ENCODE measurements around the gene SYT14. TPM values are rescaled to one million over a fixed set of nuclear protein-coding genes. Genes with fewer than 3 reads are reported as not detected.

Gene SYT14
- polyA plus RNA-seq, 3 donors: not detected

DNA sequence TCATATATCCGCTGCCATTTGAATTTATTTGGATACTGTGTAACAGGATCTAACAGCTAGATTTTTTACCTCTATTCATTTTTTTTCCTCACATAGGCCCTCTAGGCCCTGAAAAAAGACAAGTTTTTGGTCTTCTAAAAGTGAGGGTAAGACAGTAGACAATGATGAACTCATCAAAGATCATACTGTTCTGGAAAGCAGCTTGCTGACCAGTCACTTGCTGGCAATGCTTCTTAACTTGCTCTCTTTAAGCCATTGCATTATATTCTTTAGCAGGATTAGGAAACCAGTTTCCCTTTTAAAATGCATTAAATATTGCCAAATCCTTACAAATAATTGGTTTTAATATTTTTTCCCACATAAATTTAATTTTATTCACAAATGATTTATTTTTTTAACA, 65.5 kb downstream of the SYT14 start:
- no peaks in the 10 kb centered on the region for H3K9me3 ChIP-seq (replicated peaks in 1 of 2; ENCODE audit: control insufficient read depth in 1 of 2, insufficient read depth in 1 of 2, low read length in 2 of 2)
- no peak overlapping the region for H3K9ac ChIP-seq (ENCODE audit: insufficient read depth, low read length, poor library complexity, severe bottlenecking)
- H3K27ac Mint-ChIP-seq: no peak overlapping the region
- peaks cover 2 to 5% (median 3%) of the 10 kb centered on the region in 3 donors for H3K27me3 Mint-ChIP-seq (ENCODE audit: low read depth in 3 of 3)
- no peaks in the 10 kb centered on the region for H3K27me3 ChIP-seq (ENCODE audit: control insufficient read depth in 2 of 2, insufficient read depth in 2 of 2, low read length in 2 of 2)
- H3K4me1 ChIP-seq (ENCODE audit: control insufficient read depth in 1 of 2, insufficient read depth in 2 of 2, low read length in 2 of 2): no peaks in the 10 kb centered on the region
- no peak overlapping the region for H2AFZ ChIP-seq (ENCODE audit: insufficient read depth, low read depth, low read length, poor library complexity, severe bottlenecking)
- no peak overlapping the region for H3K4me2 ChIP-seq (replicated peaks; ENCODE audit: extremely low read depth, low read length, poor library complexity, severe bottlenecking)
- H3K4me1 Mint-ChIP-seq: no peaks in the 10 kb centered on the region
- H3K4me3 Mint-ChIP-seq: no peak overlapping the region
- intact Hi-C loops (cut with micrococcal nuclease): no loop called here
- H3K36me3 ChIP-seq (replicated peaks in 1 of 2; ENCODE audit: control insufficient read depth in 1 of 2, insufficient read depth in 2 of 2, low read length in 2 of 2): no peaks in the 10 kb centered on the region
- H4K20me1 ChIP-seq (ENCODE audit: insufficient read depth, low read length): no peaks in the 10 kb centered on the region
- H3K27ac ChIP-seq (ENCODE audit: low read depth in 1 of 2, low read length in 2 of 2): no peak overlapping the region
- TF ChIP-seq, protein P1, sequence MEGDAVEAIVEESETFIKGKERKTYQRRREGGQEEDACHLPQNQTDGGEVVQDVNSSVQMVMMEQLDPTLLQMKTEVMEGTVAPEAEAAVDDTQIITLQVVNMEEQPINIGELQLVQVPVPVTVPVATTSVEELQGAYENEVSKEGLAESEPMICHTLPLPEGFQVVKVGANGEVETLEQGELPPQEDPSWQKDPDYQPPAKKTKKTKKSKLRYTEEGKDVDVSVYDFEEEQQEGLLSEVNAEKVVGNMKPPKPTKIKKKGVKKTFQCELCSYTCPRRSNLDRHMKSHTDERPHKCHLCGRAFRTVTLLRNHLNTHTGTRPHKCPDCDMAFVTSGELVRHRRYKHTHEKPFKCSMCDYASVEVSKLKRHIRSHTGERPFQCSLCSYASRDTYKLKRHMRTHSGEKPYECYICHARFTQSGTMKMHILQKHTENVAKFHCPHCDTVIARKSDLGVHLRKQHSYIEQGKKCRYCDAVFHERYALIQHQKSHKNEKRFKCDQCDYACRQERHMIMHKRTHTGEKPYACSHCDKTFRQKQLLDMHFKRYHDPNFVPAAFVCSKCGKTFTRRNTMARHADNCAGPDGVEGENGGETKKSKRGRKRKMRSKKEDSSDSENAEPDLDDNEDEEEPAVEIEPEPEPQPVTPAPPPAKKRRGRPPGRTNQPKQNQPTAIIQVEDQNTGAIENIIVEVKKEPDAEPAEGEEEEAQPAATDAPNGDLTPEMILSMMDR (IDR thresholded peaks at IDR 0.05): no peak
- no CpG with 5 or more reads among the region's 1 CpG for WGBS (ENCODE audit: insufficient coverage)
- H3K36me3 Mint-ChIP-seq: no peaks in the 10 kb centered on the region
- no peak for DNase-seq
- H3K4me3 ChIP-seq (replicated peaks in 1 of 3; ENCODE audit: low read depth in 2 of 3, low read length in 3 of 3): no peak overlapping the region
- no peaks in the 10 kb centered on the region for H3K9me3 Mint-ChIP-seq
- no peaks in the 10 kb centered on the region for H3K79me2 ChIP-seq (ENCODE audit: insufficient read depth, low read length)

DNA sequence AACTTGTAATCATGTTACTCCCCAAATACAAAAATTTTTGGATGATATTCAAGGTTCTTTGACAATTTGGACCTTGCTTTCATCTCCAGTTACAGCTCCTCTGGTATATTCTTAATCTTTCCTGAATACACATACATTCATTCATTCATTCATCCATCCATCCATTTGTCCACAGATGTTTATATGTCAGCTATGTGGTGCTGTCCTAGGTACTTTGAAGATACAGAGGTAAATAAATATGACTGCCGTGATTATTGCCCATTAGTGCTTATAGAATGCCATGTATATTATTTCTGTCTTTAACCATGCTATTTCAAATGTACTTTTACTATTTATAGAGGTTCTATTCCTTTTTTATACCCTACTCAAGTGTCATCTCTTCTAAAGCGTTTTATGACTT, 72.1 kb downstream of the SYT14 start:
- intact Hi-C loops (cut with micrococcal nuclease): no loop called here
- Histone ChIP-seq H3K79me2 (ENCODE audit: insufficient read depth, low read length) (no peaks in the 10 kb centered on the region), H3K27ac (ENCODE audit: low read depth in 1 of 2, low read length in 2 of 2) (no peak overlapping the region), H2AFZ (ENCODE audit: insufficient read depth, low read depth, low read length, poor library complexity, severe bottlenecking) (no peak overlapping the region), H3K27me3 (ENCODE audit: control insufficient read depth in 2 of 2, insufficient read depth in 2 of 2, low read length in 2 of 2) (no peaks in the 10 kb centered on the region), H3K4me2 (replicated peaks; ENCODE audit: extremely low read depth, low read length, poor library complexity, severe bottlenecking) (no peak overlapping the region), H3K4me1 (ENCODE audit: control insufficient read depth in 1 of 2, insufficient read depth in 2 of 2, low read length in 2 of 2) (no peaks in the 10 kb centered on the region), H4K20me1 (ENCODE audit: insufficient read depth, low read length) (no peaks in the 10 kb centered on the region), H3K9me3 (replicated peaks in 1 of 2; ENCODE audit: control insufficient read depth in 1 of 2, insufficient read depth in 1 of 2, low read length in 2 of 2) (no peaks in the 10 kb centered on the region), H3K9ac (ENCODE audit: insufficient read depth, low read length, poor library complexity, severe bottlenecking) (no peak overlapping the region), H3K36me3 (replicated peaks in 1 of 2; ENCODE audit: control insufficient read depth in 1 of 2, insufficient read depth in 2 of 2, low read length in 2 of 2) (no peaks in the 10 kb centered on the region), H3K4me3 (replicated peaks in 1 of 3; ENCODE audit: low read depth in 2 of 3, low read length in 3 of 3) (no peak overlapping the region)
- DNase-seq: no peak
- Mint-ChIP-seq H3K4me1 (no peaks in the 10 kb centered on the region), H3K27ac (no peak overlapping the region), H3K36me3 (no peaks in the 10 kb centered on the region), H3K4me3 (no peak overlapping the region), H3K27me3 (ENCODE audit: low read depth in 3 of 3) (peaks cover 0 to 4% (median 0%) of the 10 kb centered on the region in 3 donors), H3K9me3 (no peaks in the 10 kb centered on the region)
- TF ChIP-seq, protein P1 (IDR thresholded peaks at IDR 0.05): no peak
- no CpG with 5 or more reads among the region's 2 CpGs for WGBS (ENCODE audit: insufficient coverage)

Data from CD14-positive monocyte (primary cell).